ENCODE results near the gene COL5A1.

The COL5A1 gene

GRCh38 chr9:134846699-134847098 lies 205.1 kb downstream of the COL5A1 start:
- H3K9me3 ChIP-seq (ENCODE audit: insufficient read depth, low read length): peaks cover 30% of the 10 kb centered on the region
- H3K27me3 ChIP-seq (ENCODE audit: insufficient read depth, insufficient read length): no peaks in the 10 kb centered on the region
- TF ChIP-seq SUZ12 (IDR thresholded peaks at IDR 0.05; ENCODE audit: extremely low read depth, insufficient read depth, insufficient read length) (no peak), ZNF274 (IDR thresholded peaks at IDR 0.05; ENCODE audit: low read depth, low read length) (no peak), YY1 (IDR thresholded peaks at IDR 0.05; ENCODE audit: insufficient read depth, insufficient read length) (no peak)
- H3K36me3 ChIP-seq (ENCODE audit: insufficient read depth, insufficient read length, low read length): peaks cover 27% of the 10 kb centered on the region
- DNase-seq (ENCODE audit: low read depth, low spot score): no peak
- no peak overlapping the region for H3K4me3 ChIP-seq (ENCODE audit: insufficient read length, low read depth)
- H3K9ac ChIP-seq (ENCODE audit: insufficient read length, low read depth): no peak overlapping the region
- H3K4me1 ChIP-seq (ENCODE audit: insufficient read depth, insufficient read length): peaks cover 3% of the 10 kb centered on the region

- Histone ChIP-seq H3K36me3 (ENCODE audit: insufficient read depth, insufficient read length, low read length) (peaks cover 23% of the 10 kb centered on the region), H3K27me3 (ENCODE audit: insufficient read depth, insufficient read length) (no peaks in the 10 kb centered on the region), H3K9ac (ENCODE audit: insufficient read length, low read depth) (no peak overlapping the region), H3K4me3 (ENCODE audit: insufficient read length, low read depth) (no peak overlapping the region), H3K9me3 (ENCODE audit: insufficient read depth, low read length) (peaks cover 30% of the 10 kb centered on the region), H3K4me1 (ENCODE audit: insufficient read depth, insufficient read length) (peaks cover 3% of the 10 kb centered on the region)
- DNase-seq (ENCODE audit: low read depth, low spot score): no peak
- TF ChIP-seq YY1 (IDR thresholded peaks at IDR 0.05; ENCODE audit: insufficient read depth, insufficient read length) (no peak), ZNF274 (IDR thresholded peaks at IDR 0.05; ENCODE audit: low read depth, low read length) (no peak), SUZ12 (IDR thresholded peaks at IDR 0.05; ENCODE audit: extremely low read depth, insufficient read depth, insufficient read length) (no peak)
Measured at GRCh38 chr9:134847138-134847537, 205.5 kb downstream of the COL5A1 start.

- Histone ChIP-seq H3K4me1 (ENCODE audit: insufficient read depth, insufficient read length) (peaks cover 3% of the 10 kb centered on the region), H3K9ac (ENCODE audit: insufficient read length, low read depth) (no peak overlapping the region), H3K27me3 (ENCODE audit: insufficient read depth, insufficient read length) (no peaks in the 10 kb centered on the region), H3K4me3 (ENCODE audit: insufficient read length, low read depth) (no peak overlapping the region), H3K36me3 (ENCODE audit: insufficient read depth, insufficient read length, low read length) (peaks cover 15% of the 10 kb centered on the region), H3K9me3 (ENCODE audit: insufficient read depth, low read length) (peaks cover 30% of the 10 kb centered on the region)
- no peak for TF ChIP-seq ZNF274 (IDR thresholded peaks at IDR 0.05; ENCODE audit: low read depth, low read length)
- TF ChIP-seq YY1 (IDR thresholded peaks at IDR 0.05; ENCODE audit: insufficient read depth, insufficient read length): no peak
- no peak for TF ChIP-seq SUZ12 (IDR thresholded peaks at IDR 0.05; ENCODE audit: extremely low read depth, insufficient read depth, insufficient read length)
- DNase-seq (ENCODE audit: low read depth, low spot score): no peak
Measured at GRCh38 chr9:134847752-134848432, 206.3 kb downstream of the COL5A1 start.

GRCh38 chr9:134848504-134848903 lies 206.9 kb downstream of the COL5A1 start:
- TF ChIP-seq ZNF274 (IDR thresholded peaks at IDR 0.05; ENCODE audit: low read depth, low read length): no peak
- no peak for TF ChIP-seq YY1 (IDR thresholded peaks at IDR 0.05; ENCODE audit: insufficient read depth, insufficient read length)
- TF ChIP-seq SUZ12 (IDR thresholded peaks at IDR 0.05; ENCODE audit: extremely low read depth, insufficient read depth, insufficient read length): no peak
- peaks cover 3% of the 10 kb centered on the region for H3K4me1 ChIP-seq (ENCODE audit: insufficient read depth, insufficient read length)

GRCh38 chr9:134850611-134851010 lies 209.0 kb downstream of the COL5A1 start:
- H3K9ac ChIP-seq (ENCODE audit: insufficient read length, low read depth): no peak overlapping the region
- peaks cover 3% of the 10 kb centered on the region for H3K4me1 ChIP-seq (ENCODE audit: insufficient read depth, insufficient read length)
- H3K4me3 ChIP-seq (ENCODE audit: insufficient read length, low read depth): no peak overlapping the region
- DNase-seq (ENCODE audit: low read depth, low spot score): no peak
- no peaks in the 10 kb centered on the region for H3K27me3 ChIP-seq (ENCODE audit: insufficient read depth, insufficient read length)
- H3K36me3 ChIP-seq (ENCODE audit: insufficient read depth, insufficient read length, low read length): no peaks in the 10 kb centered on the region
- TF ChIP-seq YY1 (IDR thresholded peaks at IDR 0.05; ENCODE audit: insufficient read depth, insufficient read length) (no peak), ZNF274 (IDR thresholded peaks at IDR 0.05; ENCODE audit: low read depth, low read length) (no peak), SUZ12 (IDR thresholded peaks at IDR 0.05; ENCODE audit: extremely low read depth, insufficient read depth, insufficient read length) (no peak)
- H3K9me3 ChIP-seq (ENCODE audit: insufficient read depth, low read length): peaks cover 30% of the 10 kb centered on the region

More at GRCh38 chr9:134848504-134848903, 206.9 kb downstream of the COL5A1 start:
- Histone ChIP-seq H3K27me3 (ENCODE audit: insufficient read depth, insufficient read length) (no peaks in the 10 kb centered on the region), H3K9ac (ENCODE audit: insufficient read length, low read depth) (no peak overlapping the region), H3K4me3 (ENCODE audit: insufficient read length, low read depth) (no peak overlapping the region), H3K36me3 (ENCODE audit: insufficient read depth, insufficient read length, low read length) (peaks cover 9% of the 10 kb centered on the region), H3K9me3 (ENCODE audit: insufficient read depth, low read length) (peaks cover 30% of the 10 kb centered on the region)
- DNase-seq (ENCODE audit: low read depth, low spot score): no peak

- TF ChIP-seq ZNF274 (IDR thresholded peaks at IDR 0.05; ENCODE audit: low read depth, low read length): no peak
- no peak for TF ChIP-seq YY1 (IDR thresholded peaks at IDR 0.05; ENCODE audit: insufficient read depth, insufficient read length)
- no peak for TF ChIP-seq SUZ12 (IDR thresholded peaks at IDR 0.05; ENCODE audit: extremely low read depth, insufficient read depth, insufficient read length)
- peaks cover 3% of the 10 kb centered on the region for H3K4me1 ChIP-seq (ENCODE audit: insufficient read depth, insufficient read length)
- H3K9me3 ChIP-seq (ENCODE audit: insufficient read depth, low read length): peaks cover 30% of the 10 kb centered on the region
- no peaks in the 10 kb centered on the region for H3K27me3 ChIP-seq (ENCODE audit: insufficient read depth, insufficient read length)
- no peak overlapping the region for H3K9ac ChIP-seq (ENCODE audit: insufficient read length, low read depth)
- DNase-seq (ENCODE audit: low read depth, low spot score): no peak
- no peaks in the 10 kb centered on the region for H3K36me3 ChIP-seq (ENCODE audit: insufficient read depth, insufficient read length, low read length)
- no peak overlapping the region for H3K4me3 ChIP-seq (ENCODE audit: insufficient read length, low read depth)
Measured at GRCh38 chr9:134851020-134851419, 209.4 kb downstream of the COL5A1 start.

GRCh38 chr9:134852906-134853654 lies 211.5 kb downstream of the COL5A1 start:
- Histone ChIP-seq H3K36me3 (ENCODE audit: insufficient read depth, insufficient read length, low read length) (no peaks in the 10 kb centered on the region), H3K4me3 (ENCODE audit: insufficient read length, low read depth) (no peak overlapping the region), H3K9me3 (ENCODE audit: insufficient read depth, low read length) (peaks cover 30% of the 10 kb centered on the region), H3K27me3 (ENCODE audit: insufficient read depth, insufficient read length) (no peaks in the 10 kb centered on the region), H3K4me1 (ENCODE audit: insufficient read depth, insufficient read length) (no peaks in the 10 kb centered on the region), H3K9ac (ENCODE audit: insufficient read length, low read depth) (peak overlapping the region; percentile 8)
- no peak for DNase-seq (ENCODE audit: low read depth, low spot score)
- TF ChIP-seq YY1 (IDR thresholded peaks at IDR 0.05; ENCODE audit: insufficient read depth, insufficient read length) (no peak), ZNF274 (IDR thresholded peaks at IDR 0.05; ENCODE audit: low read depth, low read length) (no peak), SUZ12 (IDR thresholded peaks at IDR 0.05; ENCODE audit: extremely low read depth, insufficient read depth, insufficient read length) (no peak)
